Neural crest cell (in vitro differentiated cells): ENCODE results near the gene PACRG. TPM values are rescaled to one million over a fixed set of nuclear protein-coding genes. Genes with fewer than 3 reads are reported as not detected.

ENCODE experiments used
- DNase-seq: peaks from one replicate; pipeline ENCODE4 v3.0.0; 2021; ENCODE audit warnings: low read depth, mixed read lengths, low spot score
- H3K27ac Mint-ChIP-seq: one replicate; pipeline ENCODE4 v1.8.0; 2021; ENCODE audit warnings: mild to moderate bottlenecking, mixed read lengths; ENCODE audit not compliant: unreplicated experiment
- H3K27me3 Mint-ChIP-seq: 2 replicates; pipeline ENCODE4 v1.8.0; 2021; ENCODE audit warnings: low read depth, mild to moderate bottlenecking, mixed read lengths
- H3K36me3 Mint-ChIP-seq: 2 replicates; pipeline ENCODE4 v1.8.0; 2021; ENCODE audit warnings: low read depth, mild to moderate bottlenecking, mixed read lengths
- H3K4me1 Mint-ChIP-seq: 2 replicates; pipeline ENCODE4 v1.8.0; 2021; ENCODE audit warnings: mixed read lengths
- H3K4me3 Mint-ChIP-seq: one replicate; pipeline ENCODE4 v1.8.0; 2021; ENCODE audit warnings: mild to moderate bottlenecking, mixed read lengths
- H3K9me3 Mint-ChIP-seq: 2 replicates; pipeline ENCODE4 v1.8.0; 2021; ENCODE audit warnings: mixed read lengths
- total RNA-seq: library from RNA; stranded (reverse); gene quantifications from 2 replicates; pipeline ENCODE4 v1.2.1, GENCODE V29; 2021
- TF ChIP-seq, protein P1 (sequence below): fragments of 200-600 bp; sonication (generic); conservative IDR thresholded peaks from 2 replicates; pipeline ENCODE4 v1.5.0; 2021; ENCODE audit warnings: antibody characterized with exemption, mild to moderate bottlenecking

Gene PACRG
- total RNA-seq, 1 donor from 2014 or later, result 1.8 TPM

- Mint-ChIP-seq H3K4me3 (no peak overlapping the region), H3K4me1 (peaks cover 59% of the 10 kb centered on the region), H3K27me3 (no peaks in the 10 kb centered on the region), H3K36me3 (no peaks in the 10 kb centered on the region), H3K27ac (no peak overlapping the region), H3K9me3 (no peaks in the 10 kb centered on the region)
- TF ChIP-seq, protein P1, sequence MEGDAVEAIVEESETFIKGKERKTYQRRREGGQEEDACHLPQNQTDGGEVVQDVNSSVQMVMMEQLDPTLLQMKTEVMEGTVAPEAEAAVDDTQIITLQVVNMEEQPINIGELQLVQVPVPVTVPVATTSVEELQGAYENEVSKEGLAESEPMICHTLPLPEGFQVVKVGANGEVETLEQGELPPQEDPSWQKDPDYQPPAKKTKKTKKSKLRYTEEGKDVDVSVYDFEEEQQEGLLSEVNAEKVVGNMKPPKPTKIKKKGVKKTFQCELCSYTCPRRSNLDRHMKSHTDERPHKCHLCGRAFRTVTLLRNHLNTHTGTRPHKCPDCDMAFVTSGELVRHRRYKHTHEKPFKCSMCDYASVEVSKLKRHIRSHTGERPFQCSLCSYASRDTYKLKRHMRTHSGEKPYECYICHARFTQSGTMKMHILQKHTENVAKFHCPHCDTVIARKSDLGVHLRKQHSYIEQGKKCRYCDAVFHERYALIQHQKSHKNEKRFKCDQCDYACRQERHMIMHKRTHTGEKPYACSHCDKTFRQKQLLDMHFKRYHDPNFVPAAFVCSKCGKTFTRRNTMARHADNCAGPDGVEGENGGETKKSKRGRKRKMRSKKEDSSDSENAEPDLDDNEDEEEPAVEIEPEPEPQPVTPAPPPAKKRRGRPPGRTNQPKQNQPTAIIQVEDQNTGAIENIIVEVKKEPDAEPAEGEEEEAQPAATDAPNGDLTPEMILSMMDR, result no peak
- DNase-seq, result no peak
Observed at GRCh38 chr6:163347021-163347446, 619.3 kb downstream of the PACRG start.

- Mint-ChIP-seq H3K9me3 (no peaks in the 10 kb centered on the region), H3K4me1 (peaks cover 60% of the 10 kb centered on the region), H3K27ac (peak overlapping the region; percentile 72), H3K4me3 (peak overlapping the region; percentile 12), H3K27me3 (no peaks in the 10 kb centered on the region), H3K36me3 (no peaks in the 10 kb centered on the region)
- DNase-seq, result no peak
- TF ChIP-seq, protein P1, result no peak
Observed at GRCh38 chr6:163348789-163349680, 621.3 kb downstream of the PACRG start.

DNA sequence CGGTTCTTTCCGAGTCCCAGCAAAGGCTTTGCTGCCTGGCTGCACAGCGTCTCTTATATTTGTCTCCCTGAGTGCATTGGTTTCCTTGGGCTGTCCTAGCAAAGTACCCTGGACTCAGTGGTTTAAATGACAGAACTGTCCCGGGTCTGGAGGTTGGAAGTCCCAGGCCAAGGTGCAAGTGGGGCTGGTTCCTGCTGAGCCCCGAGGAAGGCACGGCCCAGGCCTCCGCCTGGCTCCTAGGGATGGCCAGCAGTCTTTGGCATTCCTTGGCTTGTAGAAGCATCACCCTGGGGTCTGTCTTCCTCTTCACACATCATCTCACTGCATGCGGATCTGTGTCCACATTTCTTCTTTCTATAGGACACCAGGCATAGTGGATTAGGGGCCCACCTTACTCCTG is 621.9 kb downstream of the PACRG start:
- H3K36me3 Mint-ChIP-seq, result no peaks in the 10 kb centered on the region
- H3K27ac Mint-ChIP-seq, result peak overlapping the region; percentile 72
- H3K4me1 Mint-ChIP-seq, result peaks cover 60% of the 10 kb centered on the region
- H3K9me3 Mint-ChIP-seq, result no peaks in the 10 kb centered on the region
- no peaks in the 10 kb centered on the region for H3K27me3 Mint-ChIP-seq
- no peak overlapping the region for H3K4me3 Mint-ChIP-seq
- TF ChIP-seq, protein P1, result no peak
- no peak for DNase-seq

DNA sequence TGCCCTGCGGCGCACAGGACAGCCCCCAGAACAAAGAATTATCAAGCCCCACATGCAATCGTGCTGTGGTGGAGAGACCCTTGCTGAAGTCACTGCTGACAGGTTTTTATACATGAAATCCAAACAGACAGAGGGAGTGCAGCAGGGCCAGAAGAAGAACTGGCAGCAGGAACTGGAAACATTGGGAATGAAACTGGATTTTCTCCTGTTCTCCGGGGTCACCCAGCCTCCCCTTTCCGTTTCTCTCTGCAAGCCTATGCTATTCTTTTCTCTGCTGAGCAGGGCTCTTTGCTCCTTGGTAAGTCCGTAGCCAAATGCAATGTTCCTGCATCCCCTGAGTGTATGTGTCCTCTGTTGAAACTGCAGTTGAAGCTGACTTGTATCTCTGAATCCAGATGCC is 623.2 kb downstream of the PACRG start:
- Mint-ChIP-seq H3K4me1 (peaks cover 60% of the 10 kb centered on the region), H3K27me3 (no peaks in the 10 kb centered on the region), H3K27ac (peak overlapping the region; percentile 20), H3K4me3 (no peak overlapping the region), H3K9me3 (no peaks in the 10 kb centered on the region), H3K36me3 (no peaks in the 10 kb centered on the region)
- TF ChIP-seq, protein P1, result no peak
- DNase-seq, result no peak

DNA sequence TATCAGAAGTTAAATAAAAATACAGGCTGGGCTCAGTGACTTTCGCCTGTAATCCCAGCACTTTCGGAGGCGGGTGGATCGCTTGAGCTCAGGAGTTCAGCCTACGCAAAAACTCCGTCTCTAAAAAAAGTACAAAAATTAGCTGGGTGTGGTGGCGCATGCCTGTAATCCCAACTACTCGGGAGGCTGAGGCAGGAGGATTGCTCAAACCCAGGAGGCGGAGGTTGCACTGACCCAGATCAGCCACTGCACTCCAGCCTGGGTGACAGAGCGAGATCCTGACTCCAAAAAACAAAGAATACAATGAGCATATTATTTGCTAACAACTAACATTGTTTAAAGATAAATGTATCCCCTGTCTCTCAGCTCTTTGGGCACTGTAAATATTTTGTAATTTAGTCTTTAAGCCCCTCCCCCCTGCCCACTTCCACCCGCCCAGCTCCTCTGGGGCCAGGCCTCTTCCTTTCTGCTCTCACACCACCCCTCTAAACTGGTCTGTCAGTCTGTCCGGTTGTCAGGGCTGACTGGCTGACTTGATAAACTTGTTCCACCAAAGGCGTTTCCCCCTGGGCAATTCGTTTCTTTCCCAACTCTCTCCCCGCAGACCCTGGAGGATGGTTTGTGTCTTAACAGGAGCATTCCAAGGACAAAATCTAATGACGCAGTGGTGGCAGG is 624.4 kb downstream of the PACRG start:
- TF ChIP-seq, protein P1, result no peak
- Mint-ChIP-seq H3K4me1 (peaks cover 51% of the 10 kb centered on the region), H3K27me3 (no peaks in the 10 kb centered on the region), H3K9me3 (no peaks in the 10 kb centered on the region), H3K36me3 (no peaks in the 10 kb centered on the region), H3K27ac (peak overlapping the region; percentile 81), H3K4me3 (peak overlapping the region; percentile 47)
- DNase-seq, result no peak
